ENCODE measurements around the gene BTBD9.

BTBD9 gene

GRCh38 chr6:38531134-38531533 is 108.6 kb downstream of the BTBD9 start:
- no peaks in the 10 kb centered on the region for H3K27me3 ChIP-seq (ENCODE audit: insufficient read depth, insufficient read length)
- no peaks in the 10 kb centered on the region for H3K36me3 ChIP-seq (ENCODE audit: insufficient read depth, insufficient read length, low read length)
- no peak for DNase-seq (ENCODE audit: low read depth, low spot score)
- no peak overlapping the region for H3K9ac ChIP-seq (ENCODE audit: insufficient read length, low read depth)
- no peak overlapping the region for H3K4me3 ChIP-seq (ENCODE audit: insufficient read length, low read depth)
- no peak for TF ChIP-seq YY1 (IDR thresholded peaks at IDR 0.05; ENCODE audit: insufficient read depth, insufficient read length)
- TF ChIP-seq ZNF274 (IDR thresholded peaks at IDR 0.05; ENCODE audit: low read depth, low read length) = no peak
- no peak for TF ChIP-seq SUZ12 (IDR thresholded peaks at IDR 0.05; ENCODE audit: extremely low read depth, insufficient read depth, insufficient read length)
- peaks cover 32% of the 10 kb centered on the region for H3K9me3 ChIP-seq (ENCODE audit: insufficient read depth, low read length)
- no peaks in the 10 kb centered on the region for H3K4me1 ChIP-seq (ENCODE audit: insufficient read depth, insufficient read length)

- Histone ChIP-seq H3K4me1 (ENCODE audit: insufficient read depth, insufficient read length) (no peaks in the 10 kb centered on the region), H3K9me3 (ENCODE audit: insufficient read depth, low read length) (peaks cover 36% of the 10 kb centered on the region), H3K36me3 (ENCODE audit: insufficient read depth, insufficient read length, low read length) (no peaks in the 10 kb centered on the region), H3K27me3 (ENCODE audit: insufficient read depth, insufficient read length) (no peaks in the 10 kb centered on the region), H3K9ac (ENCODE audit: insufficient read length, low read depth) (no peak overlapping the region), H3K4me3 (ENCODE audit: insufficient read length, low read depth) (no peak overlapping the region)
- no peak for DNase-seq (ENCODE audit: low read depth, low spot score)
- TF ChIP-seq YY1 (IDR thresholded peaks at IDR 0.05; ENCODE audit: insufficient read depth, insufficient read length) (no peak), ZNF274 (IDR thresholded peaks at IDR 0.05; ENCODE audit: low read depth, low read length) (no peak), SUZ12 (IDR thresholded peaks at IDR 0.05; ENCODE audit: extremely low read depth, insufficient read depth, insufficient read length) (no peak)
Observed at GRCh38 chr6:38528196-38528965, 111.3 kb downstream of the BTBD9 start.

DNA sequence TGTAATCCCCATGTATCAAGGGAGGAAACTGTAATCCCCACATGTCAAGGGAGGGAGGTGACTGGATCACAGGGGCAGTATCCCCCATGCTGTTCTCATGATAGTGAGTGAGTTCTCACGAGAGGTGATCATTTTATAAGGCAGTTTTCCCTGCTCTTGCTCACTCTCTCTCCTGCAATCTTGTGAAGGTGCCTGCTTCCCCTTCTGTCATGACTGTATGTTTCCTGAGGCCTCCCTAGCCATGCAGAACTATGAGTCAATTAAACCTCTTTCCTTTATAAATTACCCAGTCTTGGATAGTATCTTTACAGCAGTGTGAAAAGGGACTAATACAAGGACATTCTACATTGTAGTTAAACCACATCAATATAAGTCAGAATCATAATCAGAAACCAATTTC is 112.4 kb downstream of the BTBD9 start:
- Histone ChIP-seq H3K27me3 (ENCODE audit: insufficient read depth, insufficient read length) (no peaks in the 10 kb centered on the region), H3K4me3 (ENCODE audit: insufficient read length, low read depth) (no peak overlapping the region), H3K9me3 (ENCODE audit: insufficient read depth, low read length) (peaks cover 36% of the 10 kb centered on the region), H3K36me3 (ENCODE audit: insufficient read depth, insufficient read length, low read length) (no peaks in the 10 kb centered on the region), H3K4me1 (ENCODE audit: insufficient read depth, insufficient read length) (no peaks in the 10 kb centered on the region), H3K9ac (ENCODE audit: insufficient read length, low read depth) (no peak overlapping the region)
- DNase-seq (ENCODE audit: low read depth, low spot score) = no peak
- TF ChIP-seq SUZ12 (IDR thresholded peaks at IDR 0.05; ENCODE audit: extremely low read depth, insufficient read depth, insufficient read length) (no peak), YY1 (IDR thresholded peaks at IDR 0.05; ENCODE audit: insufficient read depth, insufficient read length) (no peak), ZNF274 (IDR thresholded peaks at IDR 0.05; ENCODE audit: low read depth, low read length) (no peak)

GRCh38 chr6:38525888-38526287 is 113.8 kb downstream of the BTBD9 start:
- Histone ChIP-seq H3K36me3 (ENCODE audit: insufficient read depth, insufficient read length, low read length) (no peaks in the 10 kb centered on the region), H3K4me1 (ENCODE audit: insufficient read depth, insufficient read length) (no peaks in the 10 kb centered on the region), H3K9ac (ENCODE audit: insufficient read length, low read depth) (no peak overlapping the region), H3K4me3 (ENCODE audit: insufficient read length, low read depth) (no peak overlapping the region), H3K9me3 (ENCODE audit: insufficient read depth, low read length) (peaks cover 36% of the 10 kb centered on the region), H3K27me3 (ENCODE audit: insufficient read depth, insufficient read length) (no peaks in the 10 kb centered on the region)
- TF ChIP-seq ZNF274 (IDR thresholded peaks at IDR 0.05; ENCODE audit: low read depth, low read length) (no peak), SUZ12 (IDR thresholded peaks at IDR 0.05; ENCODE audit: extremely low read depth, insufficient read depth, insufficient read length) (no peak), YY1 (IDR thresholded peaks at IDR 0.05; ENCODE audit: insufficient read depth, insufficient read length) (no peak)
- DNase-seq (ENCODE audit: low read depth, low spot score) = peak; percentile 9

GRCh38 chr6:38524436-38525145 is 115.1 kb downstream of the BTBD9 start:
- Histone ChIP-seq H3K36me3 (ENCODE audit: insufficient read depth, insufficient read length, low read length) (no peaks in the 10 kb centered on the region), H3K4me1 (ENCODE audit: insufficient read depth, insufficient read length) (no peaks in the 10 kb centered on the region), H3K9me3 (ENCODE audit: insufficient read depth, low read length) (peaks cover 36% of the 10 kb centered on the region), H3K27me3 (ENCODE audit: insufficient read depth, insufficient read length) (no peaks in the 10 kb centered on the region), H3K9ac (ENCODE audit: insufficient read length, low read depth) (no peak overlapping the region), H3K4me3 (ENCODE audit: insufficient read length, low read depth) (no peak overlapping the region)
- TF ChIP-seq YY1 (IDR thresholded peaks at IDR 0.05; ENCODE audit: insufficient read depth, insufficient read length) (no peak), ZNF274 (IDR thresholded peaks at IDR 0.05; ENCODE audit: low read depth, low read length) (no peak), SUZ12 (IDR thresholded peaks at IDR 0.05; ENCODE audit: extremely low read depth, insufficient read depth, insufficient read length) (no peak)
- no peak for DNase-seq (ENCODE audit: low read depth, low spot score)

- H3K9ac ChIP-seq (ENCODE audit: insufficient read length, low read depth) = no peak overlapping the region
- peaks cover 16% of the 10 kb centered on the region for H3K9me3 ChIP-seq (ENCODE audit: insufficient read depth, low read length)
- DNase-seq (ENCODE audit: low read depth, low spot score) = no peak
- H3K4me1 ChIP-seq (ENCODE audit: insufficient read depth, insufficient read length) = no peaks in the 10 kb centered on the region
- H3K27me3 ChIP-seq (ENCODE audit: insufficient read depth, insufficient read length) = no peaks in the 10 kb centered on the region
- H3K4me3 ChIP-seq (ENCODE audit: insufficient read length, low read depth) = no peak overlapping the region
- no peaks in the 10 kb centered on the region for H3K36me3 ChIP-seq (ENCODE audit: insufficient read depth, insufficient read length, low read length)
- no peak for TF ChIP-seq SUZ12 (IDR thresholded peaks at IDR 0.05; ENCODE audit: extremely low read depth, insufficient read depth, insufficient read length)
- no peak for TF ChIP-seq YY1 (IDR thresholded peaks at IDR 0.05; ENCODE audit: insufficient read depth, insufficient read length)
- no peak for TF ChIP-seq ZNF274 (IDR thresholded peaks at IDR 0.05; ENCODE audit: low read depth, low read length)
Observed at GRCh38 chr6:38522322-38522721, 117.4 kb downstream of the BTBD9 start.

Data from NT2/D1 (cell line).